C4-2B (cell line): ENCODE results near the gene ZNF814.

Experiments
- CTCF ChIP-seq: fragments of 450-650 bp; conservative IDR thresholded peaks from 2 replicates; pipeline ENCODE4 v1.5.1; 2017; ENCODE audit warnings: mild to moderate bottlenecking
- ZFX ChIP-seq: fragments of 450-650 bp; IDR thresholded peaks from 2 replicates; pipeline ENCODE4 v1.6.1; 2017

GRCh38 chr19:57825511-57825910, 63.3 kb downstream of the ZNF814 start:
- TF ChIP-seq CTCF (no peak), ZFX (no peak)
